Testis (tissue), 2 donors: ENCODE measurements around the gene C4BPB.

Source experiments
- CTCF ChIP-seq, 3 experiments: fragments of 450-650 bp in 2 of 3; fragments of 200-600 bp in 1 of 3; sonication (generic) in 1 of 3; IDR thresholded peaks; one replicate each; pipeline ENCODE4 v1.5.1; 2016 to 2019; ENCODE audit warnings: antibody characterized with exemption in 3 of 3, mild to moderate bottlenecking in 2 of 3, moderate library complexity in 1 of 3
- POLR2A ChIP-seq: fragments of 450-650 bp; IDR thresholded peaks from one replicate; pipeline ENCODE4 v1.6.1; 2017; ENCODE audit warnings: antibody characterized with exemption, mild to moderate bottlenecking, moderate library complexity

GRCh38 chr1:207088161-207088560 is 499 bp upstream of the C4BPB start:
- TF ChIP-seq CTCF (IDR thresholded peaks at IDR 0.05) (no peak), POLR2A (no peak)
